Kidney glomerular epithelial cell (primary cell): ENCODE data around the gene PYY.
"Not testable (repeated sequence)": the region's sequence is repeated elsewhere in the genome, so short reads cannot be mapped to it uniquely, and the experiment has no call there.

Experiments used
- DNase-seq: peaks from one replicate; lab custom pipeline; 2025; lab: John Stamatoyannopoulos, UW

Gene PYY

GRCh38 chr17:43978078-43978477, 24.3 kb upstream of the PYY start:
- DNase-seq, result no peak

- DNase-seq, result no peak
These were observed 23.5 kb upstream of the PYY start for GRCh38 chr17:43976963-43977837.

- no peak for DNase-seq
These were observed 22.2 kb upstream of the PYY start for GRCh38 chr17:43975898-43976297.

- DNase-seq, result no peak
These were observed 20.9 kb upstream of the PYY start for GRCh38 chr17:43974382-43975266.

- not testable (repeated sequence) for DNase-seq
These were observed 18.9 kb upstream of the PYY start for GRCh38 chr17:43972444-43973212.

- DNase-seq, result not testable (repeated sequence)
These were observed 17.7 kb upstream of the PYY start for GRCh38 chr17:43971436-43971835.

GRCh38 chr17:43970366-43970765, 16.6 kb upstream of the PYY start:
- DNase-seq, result no peak

- DNase-seq, result no peak
These were observed 13.6 kb upstream of the PYY start for GRCh38 chr17:43967251-43967875.

GRCh38 chr17:43966276-43966675, 12.5 kb upstream of the PYY start:
- peak; percentile 17 for DNase-seq

GRCh38 chr17:43962479-43962878, 8.7 kb upstream of the PYY start:
- DNase-seq, result no peak

GRCh38 chr17:43961954-43962353, 8.2 kb upstream of the PYY start:
- DNase-seq, result no peak

- DNase-seq, result not testable (repeated sequence)
These were observed 7.6 kb upstream of the PYY start for GRCh38 chr17:43961292-43961691.

GRCh38 chr17:43958748-43959352, 5.1 kb upstream of the PYY start:
- no peak for DNase-seq

- no peak for DNase-seq
These were observed 2.5 kb upstream of the PYY start for GRCh38 chr17:43956222-43956621.

- no peak for DNase-seq
These were observed 745 bp downstream of the PYY start for GRCh38 chr17:43952724-43953666.

GRCh38 chr17:43952351-43952723, 1.4 kb downstream of the PYY start:
- DNase-seq, result no peak

- no peak for DNase-seq
These were observed 2.0 kb downstream of the PYY start for GRCh38 chr17:43951750-43952149.

- DNase-seq, result no peak
These were observed 3.2 kb downstream of the PYY start for GRCh38 chr17:43950554-43950953.

GRCh38 chr17:43949781-43950180, 4.0 kb downstream of the PYY start:
- DNase-seq, result no peak

GRCh38 chr17:43946781-43947180, 7.0 kb downstream of the PYY start:
- no peak for DNase-seq
